HL-60 (cell line): ENCODE measurements around the gene TMEM161A.

Experiments used
- GABPA ChIP-seq: IDR thresholded peaks from 2 replicates; pipeline ENCODE4 v1.6.1; 2012; ENCODE audit warnings: low read depth
- POLR2AphosphoS5 ChIP-seq: IDR thresholded peaks from 2 replicates; pipeline ENCODE4 v1.6.1; 2012; ENCODE audit warnings: low read depth
- SPI1 ChIP-seq: IDR thresholded peaks from 2 replicates; pipeline ENCODE4 v1.6.1; 2012; ENCODE audit warnings: low read depth, mild to moderate bottlenecking, borderline replicate concordance
- TF ChIP-seq, protein P1 (sequence below): IDR thresholded peaks from one replicate; pipeline ENCODE4 v1.5.1; 2011; ENCODE audit warnings: low read length, control low read depth, inconsistent platforms; ENCODE audit not compliant: insufficient read depth
- TF ChIP-seq, protein P2 (sequence below): IDR thresholded peaks from 2 replicates; pipeline ENCODE4 v1.6.1; 2012; ENCODE audit warnings: low read depth; ENCODE audit not compliant: insufficient replicate concordance

DNA sequence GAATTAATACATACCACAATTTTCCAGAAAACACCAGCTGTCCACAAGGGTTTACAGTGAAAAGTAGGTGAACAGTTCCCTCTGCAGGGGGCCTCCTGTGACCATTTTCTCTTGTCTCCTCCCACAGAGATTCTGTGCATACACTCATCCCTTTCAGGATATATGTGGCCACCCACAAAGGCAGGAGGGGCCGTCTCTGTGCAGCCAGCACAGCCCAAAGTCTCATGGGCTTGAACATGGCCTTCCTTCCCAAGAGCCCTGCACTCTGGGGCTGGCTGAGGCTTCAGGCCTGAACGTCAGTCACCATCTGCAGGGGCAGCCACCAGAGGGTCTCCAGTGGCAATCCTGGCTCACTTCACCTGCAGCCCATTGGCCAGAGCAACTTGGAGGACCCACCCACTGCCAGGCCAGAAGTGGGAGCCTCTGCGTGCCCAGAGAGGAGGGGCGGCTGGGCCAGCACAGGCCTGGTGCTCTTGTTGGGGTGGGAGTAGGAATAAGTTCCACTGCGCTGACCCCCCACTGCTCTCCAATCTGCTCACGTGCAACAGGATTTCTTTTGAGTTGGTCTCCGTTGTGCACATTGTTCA, 25.1 kb downstream of the TMEM161A start:
- TF ChIP-seq, protein P1, sequence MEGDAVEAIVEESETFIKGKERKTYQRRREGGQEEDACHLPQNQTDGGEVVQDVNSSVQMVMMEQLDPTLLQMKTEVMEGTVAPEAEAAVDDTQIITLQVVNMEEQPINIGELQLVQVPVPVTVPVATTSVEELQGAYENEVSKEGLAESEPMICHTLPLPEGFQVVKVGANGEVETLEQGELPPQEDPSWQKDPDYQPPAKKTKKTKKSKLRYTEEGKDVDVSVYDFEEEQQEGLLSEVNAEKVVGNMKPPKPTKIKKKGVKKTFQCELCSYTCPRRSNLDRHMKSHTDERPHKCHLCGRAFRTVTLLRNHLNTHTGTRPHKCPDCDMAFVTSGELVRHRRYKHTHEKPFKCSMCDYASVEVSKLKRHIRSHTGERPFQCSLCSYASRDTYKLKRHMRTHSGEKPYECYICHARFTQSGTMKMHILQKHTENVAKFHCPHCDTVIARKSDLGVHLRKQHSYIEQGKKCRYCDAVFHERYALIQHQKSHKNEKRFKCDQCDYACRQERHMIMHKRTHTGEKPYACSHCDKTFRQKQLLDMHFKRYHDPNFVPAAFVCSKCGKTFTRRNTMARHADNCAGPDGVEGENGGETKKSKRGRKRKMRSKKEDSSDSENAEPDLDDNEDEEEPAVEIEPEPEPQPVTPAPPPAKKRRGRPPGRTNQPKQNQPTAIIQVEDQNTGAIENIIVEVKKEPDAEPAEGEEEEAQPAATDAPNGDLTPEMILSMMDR = no peak
- TF ChIP-seq, protein P2, sequence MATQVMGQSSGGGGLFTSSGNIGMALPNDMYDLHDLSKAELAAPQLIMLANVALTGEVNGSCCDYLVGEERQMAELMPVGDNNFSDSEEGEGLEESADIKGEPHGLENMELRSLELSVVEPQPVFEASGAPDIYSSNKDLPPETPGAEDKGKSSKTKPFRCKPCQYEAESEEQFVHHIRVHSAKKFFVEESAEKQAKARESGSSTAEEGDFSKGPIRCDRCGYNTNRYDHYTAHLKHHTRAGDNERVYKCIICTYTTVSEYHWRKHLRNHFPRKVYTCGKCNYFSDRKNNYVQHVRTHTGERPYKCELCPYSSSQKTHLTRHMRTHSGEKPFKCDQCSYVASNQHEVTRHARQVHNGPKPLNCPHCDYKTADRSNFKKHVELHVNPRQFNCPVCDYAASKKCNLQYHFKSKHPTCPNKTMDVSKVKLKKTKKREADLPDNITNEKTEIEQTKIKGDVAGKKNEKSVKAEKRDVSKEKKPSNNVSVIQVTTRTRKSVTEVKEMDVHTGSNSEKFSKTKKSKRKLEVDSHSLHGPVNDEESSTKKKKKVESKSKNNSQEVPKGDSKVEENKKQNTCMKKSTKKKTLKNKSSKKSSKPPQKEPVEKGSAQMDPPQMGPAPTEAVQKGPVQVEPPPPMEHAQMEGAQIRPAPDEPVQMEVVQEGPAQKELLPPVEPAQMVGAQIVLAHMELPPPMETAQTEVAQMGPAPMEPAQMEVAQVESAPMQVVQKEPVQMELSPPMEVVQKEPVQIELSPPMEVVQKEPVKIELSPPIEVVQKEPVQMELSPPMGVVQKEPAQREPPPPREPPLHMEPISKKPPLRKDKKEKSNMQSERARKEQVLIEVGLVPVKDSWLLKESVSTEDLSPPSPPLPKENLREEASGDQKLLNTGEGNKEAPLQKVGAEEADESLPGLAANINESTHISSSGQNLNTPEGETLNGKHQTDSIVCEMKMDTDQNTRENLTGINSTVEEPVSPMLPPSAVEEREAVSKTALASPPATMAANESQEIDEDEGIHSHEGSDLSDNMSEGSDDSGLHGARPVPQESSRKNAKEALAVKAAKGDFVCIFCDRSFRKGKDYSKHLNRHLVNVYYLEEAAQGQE = no peak
- TF ChIP-seq POLR2AphosphoS5 (no peak), GABPA (no peak), SPI1 (no peak)
